22Rv1 (cell line): Measurements from ENCODE around the gene TPRG1L.

Source experiments
- CTCF ChIP-seq: fragments of 450-650 bp; IDR thresholded peaks from 2 replicates; pipeline ENCODE4 v1.5.1; 2017; ENCODE audit warnings: mild to moderate bottlenecking
- ZFX ChIP-seq: fragments of 450-650 bp; IDR thresholded peaks from 2 replicates; pipeline ENCODE4 v1.6.1; 2017; ENCODE audit warnings: antibody characterized with exemption, borderline replicate concordance

- no peak for TF ChIP-seq CTCF
- no peak for TF ChIP-seq ZFX
Observed at GRCh38 chr1:3626025-3626424, 1.2 kb downstream of the TPRG1L start.
